GM12878 (cell line): ENCODE results near the gene OR2J1. TPM values are rescaled to one million over a fixed set of nuclear protein-coding genes. Genes with fewer than 3 reads are reported as not detected.
A peak's percentile ranks its signal among the peaks of the same experiment; 100 is the strongest.
"Not testable (repeated sequence)": the region's sequence is repeated elsewhere in the genome, so short reads cannot be mapped to it uniquely, and the experiment has no call there.

Source experiments
- ATAC-seq: fragments of 200-7000 bp; cut with Tn5 transposase; 3 replicates; pipeline ENCODE4 v1.9.1; 2020; ENCODE audit warnings: mild to moderate bottlenecking, moderate library complexity
- BruUV-seq: library from RNA; stranded (reverse); fragments of 400-500 nt; replicated peaks from 2 replicates; lab custom pipeline; 2021; lab: Mats Ljungman, UMichigan
- CTCF ChIA-PET: fragments of 300-600 bp; sonication (Branson Sonifier 250); formaldehyde crosslinking; extraction: SDS; loops from one replicate; lab custom pipeline; 2021; ENCODE audit warnings: inconsistent platforms; lab: Yijun Ruan, JAX
- POLR2A ChIA-PET: fragments of 350-600 bp; formaldehyde crosslinking; extraction: SDS; loops from one replicate; lab custom pipeline; 2021; ENCODE audit warnings: inconsistent platforms; lab: Charles Lee
- RAD21 ChIA-PET: fragments of 300-600 bp; sonication (Branson Sonifier 250); formaldehyde crosslinking; loops from one replicate; lab custom pipeline; 2023; ENCODE audit warnings: antibody characterized with exemption; ENCODE audit not compliant: unreplicated experiment; lab: Charles Lee
- SMC1A ChIA-PET: fragments of 300-600 bp; sonication (Branson Sonifier 250); formaldehyde crosslinking; loops from one replicate; lab custom pipeline; 2023; ENCODE audit not compliant: unreplicated experiment, uncharacterized antibody; lab: Charles Lee
- DNase-seq: peaks from one replicate; pipeline ENCODE4 v3.0.0-alpha.2; 2011; ENCODE audit warnings: low read depth, low spot score
- FAIRE-seq: peaks from 3 replicates; lab custom pipeline; 2011; peaks lifted over from hg19 to GRCh38; lab: Jason Lieb, UNC
- H2AFZ ChIP-seq: 2 replicates; pipeline ENCODE4 v1.6.0; 2011; ENCODE audit warnings: low read depth, low read length, control low read depth; ENCODE audit not compliant: control insufficient read depth
- H3K27ac ChIP-seq: 2 replicates; pipeline ENCODE4 v1.5.1; 2011; ENCODE audit warnings: control low read depth; ENCODE audit not compliant: control insufficient read depth, insufficient read depth
- H3K27me3 ChIP-seq, 2 experiments: replicated peaks in 1 of 2; 2 replicates each; pipeline versions ENCODE4 v1.6.0 to v1.6.1; 2011; ENCODE audit warnings: low read length in 1 of 2; ENCODE audit not compliant: control insufficient read depth in 2 of 2, insufficient read depth in 2 of 2
- H3K36me3 ChIP-seq, 2 experiments: 2 replicates each; pipeline ENCODE4 v1.5.1; 2011; ENCODE audit warnings: low read length in 1 of 2; ENCODE audit not compliant: control insufficient read depth in 2 of 2, insufficient read depth in 2 of 2
- H3K4me1 ChIP-seq: 2 replicates; pipeline ENCODE4 v1.6.1; 2011; ENCODE audit warnings: mild to moderate bottlenecking, low read length, moderate library complexity, mixed read lengths; ENCODE audit not compliant: control insufficient read depth, insufficient read depth
- H3K4me2 ChIP-seq: 2 replicates; pipeline ENCODE4 v1.6.0; 2011; ENCODE audit warnings: control low read depth; ENCODE audit not compliant: control insufficient read depth, insufficient read depth
- H3K4me3 ChIP-seq: fragments of 200-600 bp; sonication (generic); 2 replicates; pipeline ENCODE4 v1.5.1; 2016
- H3K79me2 ChIP-seq: 2 replicates; pipeline ENCODE4 v1.6.0; 2011; ENCODE audit warnings: low read length; ENCODE audit not compliant: control insufficient read depth, insufficient read depth
- H3K9ac ChIP-seq: 2 replicates; pipeline ENCODE4 v1.8.0; 2011; ENCODE audit warnings: low read length, control low read depth, mixed read lengths; ENCODE audit not compliant: control insufficient read depth, insufficient read depth
- H3K9me3 ChIP-seq: replicated peaks from 3 replicates; pipeline ENCODE4 v1.5.1; 2011; ENCODE audit warnings: mild to moderate bottlenecking, low read length; ENCODE audit not compliant: control insufficient read depth, insufficient read depth
- H4K20me1 ChIP-seq: 2 replicates; pipeline ENCODE4 v1.6.0; 2011; ENCODE audit not compliant: control insufficient read depth, insufficient read depth
- CREM ChIP-seq: IDR thresholded peaks from 2 replicates; pipeline ENCODE4 v1.6.1; 2014; ENCODE audit warnings: antibody characterized with exemption, low read depth
- WGBS: methylation state at CpG from one replicate; pipeline ENCODE4 v1.1.6; 2016; ENCODE audit warnings: low lambda C conversion rate; ENCODE audit not compliant: insufficient replicate concordance, insufficient coverage; ENCODE audit errors: missing lambda C conversion rate; 5-methylcytosine and 5-hydroxymethylcytosine counted together
- in situ Hi-C: fragments of 300-500 bp; cut with MboI; formaldehyde crosslinking; loops from 9 replicates; pipeline ENCODE4 v1.14.3; 2018; ENCODE audit warnings: mixed read lengths
- intact Hi-C: fragments of 100-400 bp; cut with micrococcal nuclease; formaldehyde crosslinking; loops from one replicate; pipeline ENCODE4 v1.14.2; 2022; ENCODE audit not compliant: unreplicated experiment
- polyA plus RNA-seq, 11 experiments: library from polyadenylated mRNA; depleted of rRNA in 4 of 11; unstranded in 6 of 11; stranded (reverse) in 5 of 11; fragments of >200 nt; fragmentation: Nextera tagmentation in 4 of 11; fragmentation: Illumina TruSeq in 1 of 11; extraction: Ambion mirVana in 4 of 11; extraction: Trizol in 1 of 11; gene quantifications; 1 replicate in 1 of 11; 2 replicates in 10 of 11; pipeline versions ENCODE4 v1.2.1 to v1.2.3, GENCODE V29; 2011 to 2016; ENCODE audit warnings: inconsistent platforms in 2 of 11, missing spikeins in 2 of 11, low read depth in 1 of 11
- total RNA-seq, 4 experiments: library from RNA; depleted of rRNA in 3 of 4; stranded (reverse); fragments of >200 nt in 3 of 4; fragmentation: Illumina TruSeq in 1 of 4; extraction: Trizol in 1 of 4; gene quantifications; 2 replicates each; pipeline versions ENCODE4 v1.2.1 to v1.2.3, GENCODE V29; 2013 to 2021
- TF ChIP-seq, protein P1 (sequence below), 3 experiments: IDR thresholded peaks in 2 of 3; conservative IDR thresholded peaks in 1 of 3; 2 replicates each; pipeline ENCODE4 v1.5.1; 2011; ENCODE audit warnings: low read depth in 3 of 3, low read length in 3 of 3, mild to moderate bottlenecking in 3 of 3, control low read depth in 2 of 3, moderate library complexity in 2 of 3, inconsistent platforms in 1 of 3, mixed read lengths in 1 of 3; ENCODE audit not compliant: control insufficient read depth in 2 of 3, insufficient read depth in 1 of 3; ENCODE audit errors: extremely low read depth in 1 of 3

The OR2J1 gene
- total and polyA plus RNA-seq, 10 of the 15 experiments (the other 5 are each of a cell fraction or from before 2014, with no cell fraction given): not detected

GRCh38 chr6:29112135-29112534, 12.8 kb downstream of the OR2J1 start:
- in situ Hi-C loops (no loop called here), intact Hi-C loops (no loop called here)
- Histone ChIP-seq H3K9ac (no peak overlapping the region), H3K36me3 (no peaks in the 10 kb centered on the region), H3K27me3 (no peaks in the 10 kb centered on the region), H3K9me3 (no peaks in the 10 kb centered on the region), H2AFZ (no peak overlapping the region), H3K4me2 (no peak overlapping the region), H3K79me2 (no peaks in the 10 kb centered on the region), H3K4me3 (no peak overlapping the region), H3K4me1 (no peaks in the 10 kb centered on the region), H4K20me1 (no peaks in the 10 kb centered on the region), H3K27ac (no peak overlapping the region)
- FAIRE-seq (no peak), ATAC-seq (peak; percentile 40; the same call in 2 of the 3 replicates), DNase-seq (no peak)
- SMC1A ChIA-PET: no interaction called here
- CTCF ChIA-PET: no interaction called here
- BruUV-seq: no TSS peak
- 32% methylated on average over 7 of the region's 7 CpGs for WGBS
- TF ChIP-seq, protein P1, sequence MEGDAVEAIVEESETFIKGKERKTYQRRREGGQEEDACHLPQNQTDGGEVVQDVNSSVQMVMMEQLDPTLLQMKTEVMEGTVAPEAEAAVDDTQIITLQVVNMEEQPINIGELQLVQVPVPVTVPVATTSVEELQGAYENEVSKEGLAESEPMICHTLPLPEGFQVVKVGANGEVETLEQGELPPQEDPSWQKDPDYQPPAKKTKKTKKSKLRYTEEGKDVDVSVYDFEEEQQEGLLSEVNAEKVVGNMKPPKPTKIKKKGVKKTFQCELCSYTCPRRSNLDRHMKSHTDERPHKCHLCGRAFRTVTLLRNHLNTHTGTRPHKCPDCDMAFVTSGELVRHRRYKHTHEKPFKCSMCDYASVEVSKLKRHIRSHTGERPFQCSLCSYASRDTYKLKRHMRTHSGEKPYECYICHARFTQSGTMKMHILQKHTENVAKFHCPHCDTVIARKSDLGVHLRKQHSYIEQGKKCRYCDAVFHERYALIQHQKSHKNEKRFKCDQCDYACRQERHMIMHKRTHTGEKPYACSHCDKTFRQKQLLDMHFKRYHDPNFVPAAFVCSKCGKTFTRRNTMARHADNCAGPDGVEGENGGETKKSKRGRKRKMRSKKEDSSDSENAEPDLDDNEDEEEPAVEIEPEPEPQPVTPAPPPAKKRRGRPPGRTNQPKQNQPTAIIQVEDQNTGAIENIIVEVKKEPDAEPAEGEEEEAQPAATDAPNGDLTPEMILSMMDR (IDR thresholded peaks at IDR 0.05 in 2 of 3, conservative IDR thresholded peaks at IDR 0.05 in 1 of 3; ENCODE audit: control insufficient read depth in 2 of 3, extremely low read depth in 1 of 3, insufficient read depth in 1 of 3, low read depth in 3 of 3, low read length in 3 of 3): peak in 1 of 3 experiments; percentile 9; a peak in 1 of 6 replicates
- no peak for TF ChIP-seq CREM
- POLR2A ChIA-PET: no interaction called here
- RAD21 ChIA-PET: no interaction called here

- ATAC-seq, FAIRE-seq, SMC1A ChIA-PET, POLR2A ChIA-PET, H3K4me3 ChIP-seq, H3K27me3 ChIP-seq, BruUV-seq, in situ Hi-C loops, CTCF ChIA-PET, H4K20me1 ChIP-seq, DNase-seq, H3K79me2 ChIP-seq, H2AFZ ChIP-seq, H3K9ac ChIP-seq, H3K4me2 ChIP-seq, intact Hi-C loops, H3K4me1 ChIP-seq, H3K27ac ChIP-seq, H3K36me3 ChIP-seq, H3K9me3 ChIP-seq, RAD21 ChIA-PET: not testable (repeated sequence)
- 97% methylated on average over 1 of the region's 3 CpGs for WGBS
Observed at GRCh38 chr6:29114964-29115363, 15.7 kb downstream of the OR2J1 start.
